PC-3 (cell line): Measurements from ENCODE around the gene ABCC11. TPM values are rescaled to one million over a fixed set of nuclear protein-coding genes. Genes with fewer than 3 reads are reported as not detected.

Source experiments
- ATAC-seq: fragments of 200-7000 bp; cut with Tn5 transposase; 2 replicates; pipeline ENCODE4 v1.9.1; 2020; ENCODE audit warnings: mild to moderate bottlenecking, moderate library complexity
- BruUV-seq: library from RNA; stranded (reverse); fragments of 400-500 nt; replicated peaks from 2 replicates; lab custom pipeline; 2021; lab: Mats Ljungman, UMichigan
- CTCF ChIA-PET: fragments of 300-600 bp; sonication (Branson Sonifier 250); formaldehyde crosslinking; loops from one replicate; lab custom pipeline; 2022; ENCODE audit warnings: antibody characterized with exemption; lab: Charles Lee
- POLR2A ChIA-PET: fragments of 300-600 bp; sonication (Branson Sonifier 250); formaldehyde crosslinking; loops from one replicate; lab custom pipeline; 2022; ENCODE audit warnings: antibody characterized with exemption; ENCODE audit not compliant: unreplicated experiment; lab: Charles Lee
- DNase-seq: peaks from one replicate; pipeline ENCODE4 v3.0.0-alpha.2; 2015
- H2AFZ ChIP-seq: fragments of 300-600 bp; sonication (generic); 2 replicates; pipeline ENCODE4 v1.6.0; 2016; ENCODE audit warnings: antibody characterized with exemption, low read length
- H3F3A ChIP-seq: fragments of 300-600 bp; sonication (generic); one replicate; pipeline ENCODE4 v1.6.0; 2017; ENCODE audit warnings: antibody characterized with exemption, low read length, control low read depth, mild to moderate bottlenecking; ENCODE audit not compliant: unreplicated experiment
- H3K27ac ChIP-seq: fragments of 300-600 bp; sonication (generic); 2 replicates; pipeline ENCODE4 v1.5.1; 2016; ENCODE audit warnings: mild to moderate bottlenecking, low read length
- H3K27me3 ChIP-seq: fragments of 300-600 bp; sonication (generic); 2 replicates; pipeline ENCODE4 v1.6.1; 2016; ENCODE audit warnings: low read length, mixed read lengths
- H3K36me3 ChIP-seq: fragments of 300-600 bp; sonication (generic); 2 replicates; pipeline ENCODE4 v1.6.1; 2016; ENCODE audit warnings: low read depth, mixed run types, low read length, mixed read lengths
- H3K4me1 ChIP-seq: fragments of 300-600 bp; sonication (generic); 2 replicates; pipeline ENCODE4 v1.5.1; 2016; ENCODE audit warnings: low read length; ENCODE audit not compliant: insufficient read depth
- H3K4me2 ChIP-seq: fragments of 300-600 bp; sonication (generic); 2 replicates; pipeline ENCODE4 v1.6.0; 2016; ENCODE audit warnings: low read length
- H3K4me3 ChIP-seq: fragments of 300-600 bp; sonication (generic); 2 replicates; pipeline ENCODE4 v1.5.1; 2016; ENCODE audit warnings: mild to moderate bottlenecking, low read length, mixed read lengths
- H3K79me2 ChIP-seq: fragments of 300-600 bp; sonication (generic); 2 replicates; pipeline ENCODE4 v1.6.1; 2017; ENCODE audit warnings: low read length, mixed read lengths
- H3K9ac ChIP-seq: fragments of 300-600 bp; sonication (generic); 2 replicates; pipeline ENCODE4 v1.6.0; 2016; ENCODE audit warnings: mild to moderate bottlenecking, low read length
- H3K9me2 ChIP-seq: fragments of 300-600 bp; sonication (generic); replicated peaks from 2 replicates; pipeline ENCODE4 v1.6.1; 2016; ENCODE audit warnings: mixed run types, low read length, mixed read lengths
- H3K9me3 ChIP-seq: fragments of 300-600 bp; sonication (generic); 2 replicates; pipeline ENCODE4 v1.6.1; 2016; ENCODE audit warnings: low read length, mixed read lengths
- H4K20me1 ChIP-seq: fragments of 300-600 bp; sonication (generic); 2 replicates; pipeline ENCODE4 v1.6.1; 2016; ENCODE audit warnings: low read length, mixed read lengths
- EZH2 ChIP-seq: fragments of 300-600 bp; sonication (generic); IDR thresholded peaks from one replicate; pipeline ENCODE4 v1.6.1; 2017; ENCODE audit warnings: antibody characterized with exemption, mild to moderate bottlenecking, low read length; ENCODE audit not compliant: unreplicated experiment
- EZH2phosphoT487 ChIP-seq: fragments of 300-600 bp; sonication (generic); IDR thresholded peaks from 2 replicates; pipeline ENCODE4 v1.6.1; 2018; ENCODE audit warnings: mild to moderate bottlenecking, antibody characterized with exemption, low read length, borderline replicate concordance
- intact Hi-C: fragments of 100-400 bp; cut with micrococcal nuclease; formaldehyde crosslinking; loops from 2 replicates; pipeline ENCODE4 v1.9.0; 2023
- total RNA-seq: library from RNA; depleted of rRNA; stranded (reverse); fragments of >200 nt; gene quantifications from 2 replicates; pipeline ENCODE4 v1.2.3, GENCODE V29; 2014
- TF ChIP-seq, protein P1 (sequence below): fragments of 300-600 bp; sonication (generic); conservative IDR thresholded peaks from 2 replicates; pipeline ENCODE4 v1.5.1; 2017; ENCODE audit warnings: antibody characterized with exemption, low read depth, mild to moderate bottlenecking, low read length

ABCC11 gene
- total RNA-seq, 1 experiment from 2014 or later = 0.26 TPM

DNA sequence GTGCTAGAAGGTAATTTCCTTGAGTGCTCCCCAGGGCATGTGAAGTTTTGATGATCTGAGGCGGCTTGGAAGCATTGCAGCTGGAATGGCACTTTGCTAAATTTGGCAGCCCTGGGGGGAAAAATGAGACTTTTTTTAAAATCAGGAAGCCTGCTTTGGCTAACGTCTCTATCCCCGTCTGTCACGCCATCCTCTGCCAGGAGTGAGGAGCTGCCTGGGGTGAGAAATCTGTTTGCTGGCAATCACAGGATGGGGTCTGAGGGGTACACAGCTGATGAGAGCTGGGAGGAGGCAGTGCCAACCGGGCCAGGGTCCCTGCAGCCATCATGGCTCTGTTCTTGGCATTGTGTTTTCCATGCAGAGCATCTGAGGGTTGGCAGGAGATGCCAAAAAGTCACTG lies 93.6 kb downstream of the ABCC11 start:
- Histone ChIP-seq H3K79me2 (no peaks in the 10 kb centered on the region), H3K9me2 (no peaks in the 10 kb centered on the region), H3K4me3 (no peak overlapping the region), H3K36me3 (no peaks in the 10 kb centered on the region), H3K9ac (no peak overlapping the region), H3K27me3 (no peaks in the 10 kb centered on the region), H3K4me1 (peaks cover 23% of the 10 kb centered on the region), H3K9me3 (no peaks in the 10 kb centered on the region), H3F3A (no peaks in the 10 kb centered on the region), H3K27ac (no peak overlapping the region), H4K20me1 (no peaks in the 10 kb centered on the region), H2AFZ (no peak overlapping the region), H3K4me2 (no peak overlapping the region)
- ChIA-PET POLR2A (no interaction called here), CTCF (no interaction called here)
- TF ChIP-seq EZH2phosphoT487 = no peak
- TF ChIP-seq, protein P1, sequence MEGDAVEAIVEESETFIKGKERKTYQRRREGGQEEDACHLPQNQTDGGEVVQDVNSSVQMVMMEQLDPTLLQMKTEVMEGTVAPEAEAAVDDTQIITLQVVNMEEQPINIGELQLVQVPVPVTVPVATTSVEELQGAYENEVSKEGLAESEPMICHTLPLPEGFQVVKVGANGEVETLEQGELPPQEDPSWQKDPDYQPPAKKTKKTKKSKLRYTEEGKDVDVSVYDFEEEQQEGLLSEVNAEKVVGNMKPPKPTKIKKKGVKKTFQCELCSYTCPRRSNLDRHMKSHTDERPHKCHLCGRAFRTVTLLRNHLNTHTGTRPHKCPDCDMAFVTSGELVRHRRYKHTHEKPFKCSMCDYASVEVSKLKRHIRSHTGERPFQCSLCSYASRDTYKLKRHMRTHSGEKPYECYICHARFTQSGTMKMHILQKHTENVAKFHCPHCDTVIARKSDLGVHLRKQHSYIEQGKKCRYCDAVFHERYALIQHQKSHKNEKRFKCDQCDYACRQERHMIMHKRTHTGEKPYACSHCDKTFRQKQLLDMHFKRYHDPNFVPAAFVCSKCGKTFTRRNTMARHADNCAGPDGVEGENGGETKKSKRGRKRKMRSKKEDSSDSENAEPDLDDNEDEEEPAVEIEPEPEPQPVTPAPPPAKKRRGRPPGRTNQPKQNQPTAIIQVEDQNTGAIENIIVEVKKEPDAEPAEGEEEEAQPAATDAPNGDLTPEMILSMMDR = no peak
- TF ChIP-seq EZH2 = no peak
- no peak for DNase-seq
- no peak for ATAC-seq
- no TSS peak for BruUV-seq
- intact Hi-C loops = no loop called here

DNA sequence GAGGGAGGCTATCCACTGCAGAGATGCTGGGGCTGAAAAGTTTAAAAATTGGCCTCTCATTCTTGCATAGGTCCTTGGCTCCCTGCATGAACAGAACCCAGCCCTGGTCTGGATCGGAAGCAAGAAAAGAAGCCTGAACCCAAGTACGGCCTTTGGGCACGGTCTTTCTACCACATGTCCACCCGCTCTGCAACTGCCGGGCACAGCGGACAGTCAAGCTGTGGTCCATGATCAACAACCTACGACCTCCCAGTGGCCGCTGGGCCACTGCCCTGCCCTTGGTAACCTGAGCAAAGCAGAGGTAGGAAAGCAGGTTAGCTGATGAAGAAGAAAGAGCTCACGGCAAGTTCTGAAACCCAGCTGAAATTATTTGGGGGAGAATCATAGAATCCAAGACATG lies 95.1 kb downstream of the ABCC11 start:
- intact Hi-C loops = no loop called here
- no peak for ATAC-seq
- H3K36me3 ChIP-seq = no peaks in the 10 kb centered on the region
- TF ChIP-seq EZH2 (no peak), EZH2phosphoT487 (no peak)
- TF ChIP-seq, protein P1 = no peak
- DNase-seq = no peak
- H3K9ac ChIP-seq = no peak overlapping the region
- no peak overlapping the region for H3K4me2 ChIP-seq
- peaks cover 7% of the 10 kb centered on the region; the same call in 1 of the 2 replicates for H3K4me1 ChIP-seq
- H3K27ac ChIP-seq = no peak overlapping the region
- no peaks in the 10 kb centered on the region for H3F3A ChIP-seq
- no peak overlapping the region for H2AFZ ChIP-seq
- H3K9me3 ChIP-seq = no peaks in the 10 kb centered on the region
- BruUV-seq = no TSS peak
- H3K27me3 ChIP-seq = no peaks in the 10 kb centered on the region
- H3K4me3 ChIP-seq = no peak overlapping the region
- CTCF ChIA-PET = no interaction called here
- H4K20me1 ChIP-seq = no peaks in the 10 kb centered on the region
- POLR2A ChIA-PET = no interaction called here
- no peaks in the 10 kb centered on the region for H3K9me2 ChIP-seq
- H3K79me2 ChIP-seq = no peaks in the 10 kb centered on the region

DNA sequence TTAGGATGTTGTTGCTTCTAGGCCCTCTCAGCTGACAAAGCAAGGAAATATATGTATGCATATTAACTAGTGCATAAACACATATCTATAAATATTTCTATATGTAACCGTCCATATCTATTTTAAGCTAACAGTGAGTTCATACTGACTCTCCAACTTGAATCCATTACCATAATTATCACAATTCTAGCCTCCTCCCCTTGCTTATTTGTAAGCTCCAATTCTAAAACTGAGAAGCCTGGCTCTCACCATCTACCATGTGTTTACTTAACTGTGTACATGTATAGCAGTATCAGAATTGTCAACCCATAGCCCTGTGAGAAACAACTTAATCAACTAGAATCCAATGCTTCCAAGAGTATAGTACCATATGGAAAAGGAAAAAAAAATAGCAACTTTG lies 96.6 kb downstream of the ABCC11 start:
- H3K79me2 ChIP-seq = no peaks in the 10 kb centered on the region
- no peak overlapping the region for H2AFZ ChIP-seq
- no peak overlapping the region for H3K27ac ChIP-seq
- BruUV-seq = no TSS peak
- TF ChIP-seq, protein P1 = no peak
- TF ChIP-seq EZH2phosphoT487 (no peak), EZH2 (no peak)
- no peak for ATAC-seq
- no peaks in the 10 kb centered on the region for H3F3A ChIP-seq
- H3K4me2 ChIP-seq = no peak overlapping the region
- no peaks in the 10 kb centered on the region for H3K4me1 ChIP-seq
- H3K4me3 ChIP-seq = no peak overlapping the region
- no peaks in the 10 kb centered on the region for H3K9me3 ChIP-seq
- no peaks in the 10 kb centered on the region for H3K36me3 ChIP-seq
- no peaks in the 10 kb centered on the region for H3K9me2 ChIP-seq
- intact Hi-C loops = no loop called here
- POLR2A ChIA-PET = no interaction called here
- H3K27me3 ChIP-seq = no peaks in the 10 kb centered on the region
- H3K9ac ChIP-seq = no peak overlapping the region
- DNase-seq = no peak
- CTCF ChIA-PET = no interaction called here
- no peaks in the 10 kb centered on the region for H4K20me1 ChIP-seq
